Measurements from ENCODE around the gene AP4M1.
"Not testable (repeated sequence)": the region's sequence is repeated elsewhere in the genome, so short reads cannot be mapped to it uniquely, and the experiment has no call there.

AP4M1 gene

DNA sequence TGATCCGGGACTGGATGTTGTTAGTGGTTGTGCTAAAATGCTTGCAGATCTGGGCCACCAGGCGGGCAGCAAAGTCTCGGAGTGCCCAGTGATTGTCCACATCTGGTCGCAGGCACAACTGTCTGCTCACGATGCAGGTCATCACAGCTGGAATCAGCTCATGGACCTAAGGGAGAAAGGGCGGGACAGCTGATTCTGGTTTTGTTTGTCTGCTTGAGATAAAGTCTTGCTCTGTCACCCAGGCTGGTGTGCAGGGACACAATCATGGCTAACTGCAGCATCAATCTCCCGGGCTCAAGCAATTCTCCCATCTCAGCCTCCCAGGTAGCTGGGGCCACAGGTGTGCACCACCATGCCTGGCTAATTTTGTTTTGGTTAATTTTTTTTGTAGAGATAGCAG is 9.7 kb downstream of the AP4M1 start:
- DNase-seq = no peak

DNA sequence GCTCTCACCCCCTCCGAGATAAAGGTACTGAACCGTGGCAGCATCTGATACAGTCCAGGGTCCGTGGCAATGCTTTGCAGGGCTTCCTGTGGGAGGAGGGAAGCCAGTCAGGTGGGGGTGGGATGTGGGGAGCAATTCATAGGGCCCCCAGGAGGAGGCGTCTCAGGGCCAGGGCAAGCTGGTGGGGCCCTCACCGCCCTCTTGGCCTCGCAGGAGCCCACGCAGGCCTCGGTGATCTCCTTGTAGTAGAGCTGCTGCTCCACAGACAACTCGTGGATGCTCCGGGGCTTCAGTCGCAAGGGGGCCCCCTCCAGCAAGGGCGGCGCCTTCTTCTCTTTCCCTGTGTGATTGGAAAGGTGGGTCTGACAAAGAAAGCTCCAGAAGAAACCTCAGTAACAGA is 10.5 kb downstream of the AP4M1 start:
- DNase-seq = no peak

DNA sequence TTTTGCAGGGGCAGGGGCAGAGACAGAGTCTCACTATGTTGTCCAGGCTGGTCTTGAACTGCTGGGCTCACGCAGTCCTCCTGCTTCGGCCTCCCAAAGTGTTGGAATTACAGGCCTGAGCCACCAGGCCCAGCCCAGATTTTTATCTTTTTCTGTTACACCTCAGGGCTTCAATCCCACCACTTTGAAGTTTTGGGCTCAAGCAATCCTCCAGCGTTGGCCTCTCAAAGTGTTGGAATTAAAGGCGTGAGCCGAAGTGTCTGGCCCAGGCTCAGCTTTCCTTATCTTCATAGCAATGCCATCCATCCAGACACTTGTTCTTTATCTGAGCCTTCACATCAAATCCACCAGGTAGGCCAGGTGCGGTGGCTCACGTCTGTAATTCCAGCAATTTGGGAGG is 13.6 kb downstream of the AP4M1 start:
- DNase-seq = no peak

DNA sequence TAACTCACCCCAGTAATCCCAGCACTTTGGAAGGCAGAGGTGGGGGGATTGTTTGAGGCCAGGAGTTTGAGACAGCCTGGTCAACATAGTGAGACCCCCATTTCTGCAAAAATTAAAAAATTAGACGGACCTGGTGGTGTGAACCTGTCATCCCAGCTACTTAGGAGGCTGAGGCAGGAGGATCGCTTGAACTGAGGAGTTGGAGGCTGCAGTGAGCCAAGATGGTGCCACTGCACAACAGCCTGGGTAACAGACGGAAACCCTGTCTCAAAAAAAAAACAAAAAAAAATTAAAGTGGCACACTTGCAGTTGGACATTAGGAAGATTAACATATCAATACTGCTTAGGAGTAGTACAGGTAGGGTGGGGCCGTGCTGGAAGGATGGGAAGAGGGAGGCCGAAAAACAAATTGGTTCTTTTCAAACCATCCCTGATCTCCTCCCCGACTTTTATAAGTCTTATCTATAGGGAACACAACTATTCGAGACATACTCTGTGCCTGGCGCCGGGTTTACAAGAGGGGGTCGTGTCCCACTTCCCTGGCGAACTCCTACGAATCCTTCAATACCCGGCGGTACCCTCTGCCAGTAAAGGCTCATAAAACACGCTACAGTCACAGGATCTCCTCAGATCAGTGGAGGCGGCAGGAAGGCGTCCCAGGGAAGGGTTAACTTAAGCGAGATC is 17.1 kb downstream of the AP4M1 start:
- DNase-seq = no peak

DNA sequence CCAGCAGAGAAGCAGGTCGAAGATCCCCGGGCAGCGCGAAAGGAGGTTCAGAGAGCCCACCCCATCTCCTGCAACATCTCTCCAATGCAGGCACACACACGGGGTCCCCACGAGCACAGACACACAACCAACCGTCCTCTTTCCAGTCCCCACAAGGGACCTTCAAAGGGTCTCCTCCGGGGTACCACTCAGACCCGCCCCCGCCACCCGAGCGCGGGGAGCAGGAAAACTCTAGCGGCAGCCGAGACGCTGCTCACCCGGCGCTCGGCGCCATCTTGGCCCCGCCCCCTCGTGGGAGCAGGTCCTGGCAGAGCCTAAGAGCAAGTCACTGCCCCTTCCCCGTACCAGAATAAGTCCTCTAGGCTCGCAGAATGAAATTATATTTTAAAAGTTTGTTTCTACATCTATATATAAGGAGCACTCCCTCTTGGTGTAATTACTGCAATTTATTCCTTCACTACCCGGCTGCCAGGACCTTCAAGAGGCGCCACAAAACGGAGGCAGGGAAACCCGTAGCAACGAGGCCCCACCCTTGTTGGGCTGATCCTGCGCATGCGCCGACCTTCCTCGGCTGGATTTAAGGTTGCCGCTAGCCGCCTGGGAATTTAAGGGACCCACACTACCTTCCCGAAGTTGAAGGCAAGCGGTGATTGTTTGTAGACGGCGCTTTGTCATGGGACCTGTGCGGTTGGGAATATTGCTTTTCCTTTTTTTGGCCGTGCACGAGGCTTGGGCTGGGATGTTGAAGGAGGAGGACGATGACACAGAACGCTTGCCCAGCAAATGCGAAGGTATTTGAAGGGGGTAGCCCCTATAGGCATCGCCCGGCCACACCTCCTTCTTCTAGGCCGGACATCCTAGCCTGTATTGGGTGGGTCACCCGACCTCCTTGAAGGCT is 17.9 kb downstream of the AP4M1 start, which contains the start of the genes CNPY4 and TAF6:
CNPY4 (plus strand) TSS at position 563 of the 898 bp plus-strand sequence; CDS start at position 674, 111 bp downstream.
TAF6 (minus strand) TSS at position 287 of the 898 bp plus-strand sequence. CDS start 5,149 bp downstream, outside the sequence.
- peak; percentile 97 for DNase-seq

DNA sequence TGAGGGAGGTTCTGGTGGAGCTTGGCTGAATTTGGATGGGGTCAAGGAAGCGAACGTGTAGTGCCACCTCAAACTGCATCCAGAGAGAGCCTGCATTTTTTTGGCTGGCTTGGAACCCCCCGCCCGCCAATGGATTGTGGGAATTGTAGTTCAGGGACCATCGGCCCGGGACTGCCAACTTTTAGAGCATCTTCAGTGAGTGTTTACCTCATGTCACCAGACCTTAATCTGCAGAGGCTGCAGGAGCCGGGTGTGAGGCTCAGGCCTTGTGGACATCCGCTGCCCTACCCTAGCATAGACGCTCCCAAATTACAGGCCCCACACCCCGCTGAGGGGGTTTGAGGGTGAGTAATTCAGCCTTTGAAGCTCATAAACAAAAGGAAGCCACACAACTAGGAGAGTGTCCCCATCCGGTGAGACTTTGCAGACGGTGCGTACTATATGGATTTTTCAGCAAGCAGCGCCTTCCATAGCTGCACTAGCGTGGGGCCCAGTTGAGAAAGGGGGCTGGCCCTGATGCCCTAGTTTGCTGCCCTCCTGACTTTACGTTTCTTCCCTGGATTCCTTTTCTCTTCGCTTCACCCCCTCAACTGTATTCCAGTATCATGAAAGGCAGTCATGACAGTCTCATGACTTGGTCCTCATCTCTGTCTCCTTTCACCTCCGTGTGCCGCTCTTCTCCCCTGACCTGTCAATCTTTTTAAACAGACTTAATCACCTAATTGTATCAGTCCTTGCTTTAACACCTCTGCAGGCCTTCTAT is 18.7 kb downstream of the AP4M1 start:
- DNase-seq = peak; percentile 86

DNA sequence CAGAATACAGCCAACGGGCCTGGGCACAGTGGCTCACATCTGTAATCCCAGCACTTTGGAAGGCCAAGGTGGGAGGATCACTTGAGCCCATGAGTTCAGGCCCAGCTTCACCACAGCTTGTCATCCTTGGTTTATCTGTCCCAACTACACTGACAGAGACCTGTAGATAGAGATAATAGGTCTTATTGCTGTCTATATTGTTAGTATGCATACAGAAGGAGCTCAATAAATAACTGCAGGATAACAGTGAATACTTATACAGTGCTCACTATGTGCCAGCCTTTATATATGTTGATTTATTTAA is 19.2 kb downstream of the AP4M1 start:
- DNase-seq = no peak

DNA sequence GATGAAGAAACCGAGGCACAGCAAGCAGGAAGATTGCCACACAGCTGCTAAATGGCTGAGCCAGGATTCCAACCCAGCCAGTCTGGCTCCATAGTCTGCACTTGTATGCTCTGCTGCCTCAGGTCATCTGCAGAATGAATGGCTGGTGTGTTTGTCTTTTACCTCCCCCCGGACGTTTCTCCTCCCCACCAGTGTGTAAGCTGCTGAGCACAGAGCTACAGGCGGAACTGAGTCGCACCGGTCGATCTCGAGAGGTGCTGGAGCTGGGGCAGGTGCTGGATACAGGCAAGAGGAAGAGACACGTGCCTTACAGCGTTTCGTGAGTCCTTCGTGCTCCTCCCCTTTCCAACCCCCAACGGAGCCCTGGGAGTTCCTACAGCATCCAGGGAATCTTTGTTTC is 20.6 kb downstream of the AP4M1 start:
- no peak for DNase-seq

DNA sequence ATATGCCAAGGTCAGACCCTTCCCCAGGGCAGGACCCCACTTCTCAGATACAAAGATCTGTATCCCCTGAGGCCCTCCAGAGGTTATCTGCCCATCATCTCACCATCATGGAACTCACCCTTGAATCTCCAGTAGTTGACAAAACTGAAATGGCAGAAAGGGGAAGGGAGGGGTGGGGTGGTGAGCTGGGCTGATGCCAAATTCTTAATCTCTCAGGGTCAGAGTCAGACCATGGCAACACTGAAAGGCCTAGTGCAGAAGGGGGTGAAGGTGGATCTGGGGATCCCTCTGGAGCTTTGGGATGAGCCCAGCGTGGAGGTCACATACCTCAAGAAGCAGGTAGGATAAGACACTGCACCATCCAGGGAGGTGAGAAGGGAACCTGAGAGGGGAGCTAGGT is 21.1 kb downstream of the AP4M1 start:
- DNase-seq = no peak

DNA sequence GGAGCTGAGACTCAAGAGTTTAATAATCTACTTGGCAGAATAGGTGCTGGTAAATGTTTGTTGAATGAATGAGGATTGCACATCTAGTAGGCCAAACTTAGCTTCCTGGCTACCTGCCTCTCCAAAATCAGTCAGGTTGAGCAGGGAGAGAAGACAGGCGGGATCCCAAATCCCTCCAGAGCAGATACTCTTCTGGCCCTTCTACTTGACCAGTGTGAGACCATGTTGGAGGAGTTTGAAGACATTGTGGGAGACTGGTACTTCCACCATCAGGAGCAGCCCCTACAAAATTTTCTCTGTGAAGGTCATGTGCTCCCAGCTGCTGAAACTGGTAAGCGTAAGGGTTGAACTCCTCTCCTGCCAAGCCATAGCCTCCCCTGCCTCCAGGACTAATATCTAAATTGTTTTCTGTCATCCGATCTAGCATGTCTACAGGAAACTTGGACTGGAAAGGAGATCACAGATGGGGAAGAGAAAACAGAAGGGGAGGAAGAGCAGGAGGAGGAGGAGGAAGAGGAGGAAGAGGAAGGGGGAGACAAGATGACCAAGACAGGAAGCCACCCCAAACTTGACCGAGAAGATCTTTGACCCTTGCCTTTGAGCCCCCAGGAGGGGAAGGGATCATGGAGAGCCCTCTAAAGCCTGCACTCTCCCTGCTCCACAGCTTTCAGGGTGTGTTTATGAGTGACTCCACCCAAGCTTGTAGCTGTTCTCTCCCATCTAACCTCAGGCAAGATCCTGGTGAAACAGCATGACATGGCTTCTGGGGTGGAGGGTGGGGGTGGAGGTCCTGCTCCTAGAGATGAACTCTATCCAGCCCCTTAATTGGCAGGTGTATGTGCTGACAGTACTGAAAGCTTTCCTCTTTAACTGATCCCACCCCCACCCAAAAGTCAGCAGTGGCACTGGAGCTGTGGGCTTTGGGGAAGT is 23.1 kb downstream of the AP4M1 start:
- DNase-seq = no peak

DNA sequence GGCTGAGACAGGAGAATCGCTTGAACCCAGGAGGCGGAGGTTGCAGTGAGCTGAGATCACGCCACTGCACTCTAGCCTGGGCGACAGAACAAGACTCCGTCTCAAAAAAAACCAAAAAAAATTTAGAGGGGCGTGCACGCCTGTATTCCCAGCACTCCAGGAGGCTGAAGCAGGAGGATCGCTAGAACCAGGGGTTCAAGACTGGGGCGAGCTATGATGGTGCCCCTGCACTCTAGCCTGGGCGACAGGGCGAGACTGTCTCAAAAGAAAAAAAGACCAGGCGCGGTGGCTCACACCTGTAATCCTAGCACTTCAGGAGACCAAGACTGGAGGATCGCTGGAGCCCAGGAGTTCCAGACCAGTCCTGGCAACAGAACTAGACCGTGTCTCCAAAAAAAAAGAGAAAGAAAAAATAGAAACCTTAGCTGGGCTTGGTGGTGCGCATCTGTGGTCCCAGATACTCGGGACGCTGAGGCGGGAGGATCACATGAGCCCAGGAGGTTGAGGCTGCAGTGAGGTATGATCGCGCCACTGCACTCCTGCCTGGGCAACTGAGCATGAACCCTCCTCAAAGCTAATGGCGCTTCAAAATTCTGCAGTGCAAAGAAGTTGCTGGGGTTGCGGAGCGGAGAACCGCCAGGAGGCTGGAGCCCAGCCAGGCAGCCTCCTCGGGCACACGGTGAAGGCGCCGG is 24.9 kb downstream of the AP4M1 start:
- no peak for DNase-seq

DNA sequence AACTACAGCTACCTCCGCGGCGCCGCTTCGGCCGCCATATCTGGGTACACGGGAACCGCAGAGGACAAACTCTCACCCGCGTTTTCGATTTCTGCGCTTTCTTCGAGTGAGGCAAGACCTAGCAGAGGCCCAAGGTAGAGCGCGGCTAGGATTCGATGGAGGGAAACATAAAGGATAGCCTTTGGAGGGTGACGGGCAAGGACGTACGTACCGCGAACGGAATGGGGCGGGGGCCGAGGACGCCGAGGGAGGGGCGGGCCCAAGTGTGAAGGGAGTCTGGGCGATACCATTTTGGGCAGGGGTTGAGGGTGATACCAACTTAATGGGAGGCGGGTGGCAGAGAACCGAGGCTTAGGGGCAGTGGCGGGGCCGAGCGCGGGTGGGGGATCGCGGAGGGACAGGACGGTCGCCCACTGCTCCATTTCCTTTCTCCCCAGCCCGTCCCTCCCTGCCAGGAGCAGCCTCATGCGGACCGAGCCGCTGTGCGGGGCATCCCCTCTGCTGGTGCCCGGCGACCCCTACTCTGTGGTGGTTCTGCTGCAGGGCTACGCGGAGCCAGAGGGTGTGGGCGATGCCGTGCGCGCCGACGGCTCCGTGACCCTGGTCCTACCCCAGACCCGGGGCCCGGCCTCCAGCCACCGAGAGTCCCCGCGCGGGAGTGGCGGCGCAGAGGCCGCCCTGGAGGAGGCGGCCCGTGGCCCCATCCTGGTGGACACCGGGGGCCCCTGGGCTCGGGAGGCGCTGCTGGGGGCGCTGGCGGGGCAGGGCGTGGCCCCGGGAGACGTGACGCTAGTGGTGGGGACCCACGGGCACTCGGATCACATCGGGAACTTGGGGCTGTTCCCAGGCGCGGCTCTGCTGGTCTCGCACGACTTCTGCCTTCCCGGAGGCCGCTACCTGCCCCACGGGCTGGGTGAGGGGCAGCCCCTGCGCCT is 25.8 kb downstream of the AP4M1 start, which contains the start of gene MBLAC1:
MBLAC1 (plus strand) TSS at position 37 of the 935 bp plus-strand sequence; CDS start at position 466, 429 bp downstream.
- peak; percentile 94 for DNase-seq

DNA sequence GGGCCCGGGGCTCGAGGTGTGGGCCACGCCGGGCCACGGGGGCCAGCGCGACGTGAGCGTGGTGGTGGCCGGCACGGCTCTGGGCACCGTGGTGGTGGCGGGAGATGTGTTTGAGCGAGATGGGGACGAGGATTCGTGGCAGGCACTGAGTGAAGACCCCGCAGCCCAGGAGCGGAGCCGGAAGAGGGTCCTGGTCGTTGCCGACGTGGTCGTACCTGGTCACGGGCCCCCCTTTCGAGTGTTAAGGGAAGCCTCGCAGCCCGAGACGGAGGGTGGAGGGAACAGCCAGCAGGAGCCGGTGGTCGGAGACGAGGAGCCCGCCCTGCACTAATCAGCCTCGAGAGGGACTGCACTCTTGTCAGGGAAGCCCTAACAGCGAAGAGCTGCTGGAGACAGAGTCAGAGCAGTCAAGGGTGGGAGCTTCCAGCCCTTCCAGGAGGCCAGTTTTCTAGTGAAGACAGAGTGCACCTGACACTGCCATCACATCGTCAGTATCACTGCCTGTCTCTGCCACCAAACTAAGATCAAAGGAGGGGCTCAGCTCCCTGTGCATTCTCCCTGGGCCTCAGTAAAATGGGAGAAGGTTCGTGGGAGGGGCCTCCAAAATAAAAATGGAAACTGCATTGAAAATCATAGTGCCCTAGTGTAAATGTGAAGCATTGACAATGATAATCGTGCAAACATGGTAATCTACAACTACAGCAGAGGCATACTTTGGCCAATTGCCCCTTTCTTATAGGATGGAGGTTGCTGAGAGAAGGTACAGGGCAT is 26.6 kb downstream of the AP4M1 start:
- peak; percentile 56 for DNase-seq

DNA sequence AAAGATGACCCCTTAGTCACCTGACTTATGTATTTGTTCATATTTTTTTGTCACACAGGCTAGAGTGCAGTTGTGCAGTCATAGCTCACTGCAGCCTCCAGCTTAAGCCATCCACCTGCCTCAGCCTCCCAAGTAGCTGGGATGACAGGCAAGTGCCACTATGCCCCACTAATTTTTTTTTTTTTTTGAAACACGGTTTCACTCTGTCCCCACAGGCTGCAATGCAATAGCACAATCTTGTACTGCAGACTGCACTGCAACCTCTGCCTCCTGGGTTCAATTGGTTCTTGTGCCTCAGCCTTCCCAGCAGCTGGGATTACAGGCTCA is 27.2 kb downstream of the AP4M1 start:
- DNase-seq = no peak

DNA sequence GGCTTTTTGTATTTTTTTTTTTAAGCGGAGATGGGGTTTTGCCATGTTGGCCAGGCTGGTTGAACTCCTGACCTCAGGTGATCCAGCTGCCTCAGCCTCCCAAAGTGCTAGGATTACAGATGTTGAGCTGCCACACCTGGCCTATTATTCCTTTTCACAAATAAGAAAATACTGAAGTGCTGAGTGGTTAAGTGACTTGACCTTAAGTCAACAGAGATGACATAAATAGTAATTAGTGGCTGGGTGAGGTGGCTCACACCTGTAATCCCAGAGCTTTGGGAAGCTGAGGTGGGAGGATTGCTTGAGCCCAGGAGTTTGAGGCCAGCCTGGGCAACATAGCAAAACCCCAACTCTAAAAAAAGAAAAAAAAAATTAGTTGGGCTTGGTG is 28.8 kb downstream of the AP4M1 start:
- DNase-seq = not testable (repeated sequence)

DNA sequence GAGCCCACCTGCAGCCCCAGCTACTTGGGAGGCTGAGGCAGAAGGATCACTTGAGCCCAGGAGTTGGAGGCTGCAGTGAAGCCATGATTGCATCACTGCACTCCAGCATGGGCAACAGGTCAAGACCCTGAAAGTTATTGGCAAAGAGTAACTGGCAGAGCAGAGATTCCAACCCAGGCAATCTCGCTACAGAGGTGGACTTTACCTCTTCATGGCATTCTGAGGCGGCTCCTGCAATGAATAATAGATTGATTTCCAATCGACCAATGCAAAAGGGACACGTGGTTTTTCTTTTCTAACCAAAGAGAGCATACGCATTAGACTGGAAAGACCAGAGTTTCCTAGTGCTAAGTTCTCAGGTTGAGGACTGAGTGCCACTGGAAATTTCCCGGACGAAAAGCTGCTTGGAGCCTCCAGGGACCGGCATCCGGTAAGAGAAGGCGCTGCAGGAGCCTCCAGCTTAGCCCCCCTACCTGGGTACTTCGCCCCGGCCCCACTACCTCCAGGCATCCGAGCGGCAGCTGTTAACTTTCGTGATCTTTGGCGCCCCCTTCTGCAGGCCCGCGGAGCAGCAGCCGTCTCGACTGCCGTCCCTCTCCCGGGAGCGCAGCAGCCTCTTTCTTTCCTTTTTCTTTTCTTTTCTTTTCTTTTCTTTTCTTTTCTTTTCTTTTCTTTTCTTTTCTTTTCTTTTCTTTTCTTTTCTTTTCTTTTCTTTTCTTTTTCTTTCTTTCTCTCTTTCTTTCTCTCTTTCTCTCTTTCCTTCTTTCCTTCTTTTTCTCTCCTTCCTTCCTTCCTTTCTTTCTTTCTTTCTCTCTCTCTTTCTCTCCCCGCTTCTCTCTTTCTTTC is 29.4 kb downstream of the AP4M1 start:
- DNase-seq = peak; percentile 83

DNA sequence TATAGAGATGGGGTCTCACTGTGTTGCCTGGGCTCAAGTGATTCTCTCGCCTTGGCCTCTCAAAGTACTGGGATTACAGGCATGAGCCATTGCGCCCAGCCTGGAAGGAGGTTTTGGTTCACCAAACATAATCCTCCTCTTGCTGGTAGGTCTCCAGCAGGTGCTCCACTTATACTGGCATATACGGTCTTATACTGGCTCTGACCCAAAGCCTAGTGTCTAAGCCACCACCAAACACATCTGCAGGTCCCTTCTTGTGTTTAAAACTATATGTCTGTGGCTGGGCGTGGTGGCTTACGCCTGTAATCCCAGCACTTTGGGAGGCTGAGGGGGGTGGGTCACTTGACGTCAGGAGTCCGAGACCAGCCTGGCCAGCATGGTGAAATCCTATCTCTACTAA is 30.7 kb downstream of the AP4M1 start:
- no peak for DNase-seq

DNA sequence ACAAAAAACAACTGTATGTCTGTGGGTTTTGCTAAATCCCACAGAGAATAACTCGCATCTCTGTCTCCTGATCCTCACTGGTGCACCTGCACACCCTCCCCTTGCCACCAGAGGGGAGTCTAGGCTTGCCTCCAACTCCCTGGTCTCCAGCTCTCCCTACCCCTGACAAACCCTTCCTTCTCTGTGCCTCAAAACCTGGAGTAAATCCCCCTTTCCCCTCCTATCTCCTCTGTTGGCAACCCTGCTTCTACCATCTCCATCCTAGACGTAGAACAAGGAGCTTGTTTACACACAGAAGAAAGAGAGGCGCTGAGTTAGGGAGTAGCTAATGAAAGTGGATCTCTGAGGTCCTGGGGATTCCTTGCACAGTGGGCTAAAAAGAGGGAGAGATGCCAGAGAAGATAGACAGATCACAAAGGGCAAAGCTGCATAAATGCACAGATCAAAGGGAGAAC is 31.3 kb downstream of the AP4M1 start:
- peak; percentile 66 for DNase-seq

All from right hindlimb (tissue), 1 donor.